Measurements from ENCODE around the gene FANCC. TPM values are rescaled to one million over a fixed set of nuclear protein-coding genes. Genes with fewer than 3 reads are reported as not detected.

FANCC gene, protein sequence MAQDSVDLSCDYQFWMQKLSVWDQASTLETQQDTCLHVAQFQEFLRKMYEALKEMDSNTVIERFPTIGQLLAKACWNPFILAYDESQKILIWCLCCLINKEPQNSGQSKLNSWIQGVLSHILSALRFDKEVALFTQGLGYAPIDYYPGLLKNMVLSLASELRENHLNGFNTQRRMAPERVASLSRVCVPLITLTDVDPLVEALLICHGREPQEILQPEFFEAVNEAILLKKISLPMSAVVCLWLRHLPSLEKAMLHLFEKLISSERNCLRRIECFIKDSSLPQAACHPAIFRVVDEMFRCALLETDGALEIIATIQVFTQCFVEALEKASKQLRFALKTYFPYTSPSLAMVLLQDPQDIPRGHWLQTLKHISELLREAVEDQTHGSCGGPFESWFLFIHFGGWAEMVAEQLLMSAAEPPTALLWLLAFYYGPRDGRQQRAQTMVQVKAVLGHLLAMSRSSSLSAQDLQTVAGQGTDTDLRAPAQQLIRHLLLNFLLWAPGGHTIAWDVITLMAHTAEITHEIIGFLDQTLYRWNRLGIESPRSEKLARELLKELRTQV
- total RNA-seq, result 2.9 and 3.7 TPM in 2 replicates

DNA sequence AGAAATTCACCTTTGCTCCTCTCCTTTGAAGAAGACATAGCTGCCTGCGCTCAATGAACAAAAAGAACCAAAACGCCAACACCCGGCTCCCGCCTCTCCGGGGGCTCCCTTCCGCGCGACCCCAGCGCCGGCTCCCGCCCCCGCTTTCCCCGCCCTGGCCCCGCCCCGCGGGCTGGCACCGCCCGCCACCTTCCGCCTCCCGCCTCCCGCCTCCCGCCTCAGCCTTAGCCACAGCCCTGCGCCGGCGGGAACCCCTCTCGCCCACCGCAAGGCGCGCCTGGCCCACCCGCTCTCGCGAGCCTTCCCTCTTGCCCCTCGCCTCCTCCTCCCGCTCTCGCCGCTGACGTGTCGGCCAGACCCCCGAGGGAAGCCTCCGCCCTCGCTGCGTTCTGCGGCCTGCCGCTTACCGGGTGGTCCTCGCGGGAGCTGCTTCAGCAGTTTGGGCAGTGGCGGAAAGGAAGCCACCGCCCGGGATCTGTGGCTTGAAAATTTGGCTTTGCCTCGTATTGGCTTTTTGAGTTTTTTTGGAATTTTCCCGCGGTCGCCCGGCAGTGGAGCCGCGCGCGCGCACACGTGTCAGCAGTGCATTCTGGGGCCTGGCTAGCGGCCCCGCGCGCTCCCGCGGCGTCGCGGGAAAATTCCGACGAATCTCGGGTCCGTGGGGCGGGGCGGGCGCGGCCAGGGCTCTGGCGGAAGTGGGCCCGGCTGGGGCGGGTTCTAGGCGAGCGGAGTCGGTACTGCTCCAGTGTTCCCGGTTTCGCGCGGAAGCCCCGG lies at the start of gene FANCC:
Gene FANCC (minus strand): TSS at position 591 of the 774 bp plus-strand sequence. CDS start 68,418 bp downstream, outside the sequence.

Other genes starting within 250 kb of the FANCC start
- 2.0 and 3.7 TPM in 2 replicates for gene PTCH1, start 199.3 kb upstream of the FANCC start, total RNA-seq